ENCODE results near the gene TMPRSS6.
A peak's percentile ranks its signal among the peaks of the same experiment; 100 is the strongest.

Gene TMPRSS6

GRCh38 chr22:37051391-37052385 lies 57.8 kb downstream of the TMPRSS6 start, which contains the start of gene KCTD17:
KCTD17 (plus strand) TSS chr22:37051742; CDS start chr22:37051761, 19 bp downstream.
- peak; percentile 12 for DNase-seq (ENCODE audit: low spot score)

GRCh38 chr22:37050913-37051312 lies 58.6 kb downstream of the TMPRSS6 start:
- no peak for DNase-seq (ENCODE audit: low spot score)

GRCh38 chr22:37049224-37049623 lies 60.3 kb downstream of the TMPRSS6 start:
- DNase-seq (ENCODE audit: low spot score), result no peak

GRCh38 chr22:37048133-37048532 lies 61.4 kb downstream of the TMPRSS6 start:
- DNase-seq (ENCODE audit: low spot score), result no peak

GRCh38 chr22:37047006-37047405 lies 62.5 kb downstream of the TMPRSS6 start:
- no peak for DNase-seq (ENCODE audit: low spot score)

- DNase-seq (ENCODE audit: low spot score), result no peak
These were observed 62.9 kb downstream of the TMPRSS6 start for GRCh38 chr22:37046589-37046988.

GRCh38 chr22:37045958-37046357 lies 63.6 kb downstream of the TMPRSS6 start:
- no peak for DNase-seq (ENCODE audit: low spot score)

- no peak for DNase-seq (ENCODE audit: low spot score)
These were observed 64.6 kb downstream of the TMPRSS6 start for GRCh38 chr22:37044634-37045625.

- peak; percentile 73 for DNase-seq (ENCODE audit: low spot score)
These were observed 65.5 kb downstream of the TMPRSS6 start for GRCh38 chr22:37043828-37044538.

GRCh38 chr22:37043209-37043827 lies 66.2 kb downstream of the TMPRSS6 start:
- DNase-seq (ENCODE audit: low spot score), result no peak

GRCh38 chr22:37039466-37039865 lies 70.0 kb downstream of the TMPRSS6 start:
- DNase-seq (ENCODE audit: low spot score), result no peak

- no peak for DNase-seq (ENCODE audit: low spot score)
These were observed 71.8 kb downstream of the TMPRSS6 start for GRCh38 chr22:37037669-37038068.

- no peak for DNase-seq (ENCODE audit: low spot score)
These were observed 72.7 kb downstream of the TMPRSS6 start for GRCh38 chr22:37036655-37037377.

GRCh38 chr22:37033605-37034430 lies 75.7 kb downstream of the TMPRSS6 start:
- no peak for DNase-seq (ENCODE audit: low spot score)

- no peak for DNase-seq (ENCODE audit: low spot score)
These were observed 76.7 kb downstream of the TMPRSS6 start for GRCh38 chr22:37032535-37033460.

- DNase-seq (ENCODE audit: low spot score), result no peak
These were observed 77.4 kb downstream of the TMPRSS6 start for GRCh38 chr22:37032134-37032534.

GRCh38 chr22:37030560-37031281 lies 78.8 kb downstream of the TMPRSS6 start:
- DNase-seq (ENCODE audit: low spot score), result no peak
